Liver (tissue), 3 donors: ENCODE data around the gene GFRA1.

Experiments used
- CTCF ChIP-seq: fragments of 150-350 bp; IDR thresholded peaks from 2 replicates; pipeline ENCODE4 v1.5.1; 2017; ENCODE audit warnings: improper control_type of control experiment, low read depth, low read length; ENCODE audit not compliant: missing input control
- RAD21 ChIP-seq, 2 donors: IDR thresholded peaks; 2 replicates each; pipeline ENCODE4 v1.6.1; 2016; ENCODE audit warnings: antibody characterized with exemption in 2 of 2, mild to moderate bottlenecking in 2 of 2
- SP1 ChIP-seq: IDR thresholded peaks from 2 replicates; pipeline ENCODE4 v1.6.1; 2018; ENCODE audit warnings: antibody characterized with exemption, mild to moderate bottlenecking
- donor health status: healthy.
- donor health status: healthy.

- peak; percentile 52 to 68 for TF ChIP-seq RAD21 (IDR thresholded peaks at IDR 0.05)
- TF ChIP-seq CTCF, result no peak
- TF ChIP-seq SP1, result peak; percentile 44
Measured at GRCh38 chr10:116186273-116186672, 86.7 kb downstream of the GFRA1 start.
